Naive thymus-derived CD8-positive, alpha-beta T cell (primary cell): ENCODE results near the gene OR7A10. TPM values are rescaled to one million over a fixed set of nuclear protein-coding genes. Genes with fewer than 3 reads are reported as not detected.

Experiments used
- ATAC-seq, 2 donors: fragments of 150-1000 bp; cut with Tn5 transposase in 1 of 2; sonication (Bioruptor Pico), chemical (Tn5 transposase) in 1 of 2; 1 replicate in 1 of 2; 2 replicates in 1 of 2; pipeline ENCODE4 v1.10.0; 2021; ENCODE audit warnings: mild to moderate bottlenecking in 2 of 2, moderate library complexity in 2 of 2
- POLR2A ChIA-PET: fragments of 350-600 bp; sonication (Branson Sonifier 250); formaldehyde crosslinking; loops from one replicate; lab custom pipeline; 2021; ENCODE audit warnings: antibody characterized with exemption; lab: Charles Lee
- DNase-seq, 10 donors: peaks; one replicate each; pipeline versions ENCODE4 v3.0.0 to v3.0.0-alpha.2; 2020 to 2022
- H3K27ac Mint-ChIP-seq, 10 donors: one replicate each; pipeline ENCODE4 v1.8.0; 2020 to 2022; ENCODE audit warnings: mild to moderate bottlenecking in 10 of 10, mixed read lengths in 10 of 10, moderate library complexity in 4 of 10, inconsistent platforms in 1 of 10
- H3K27me3 Mint-ChIP-seq, 5 donors: one replicate each; pipeline ENCODE4 v1.8.0; 2021 to 2022; ENCODE audit warnings: mixed read lengths in 5 of 5
- H3K36me3 Mint-ChIP-seq, 3 donors: one replicate each; pipeline ENCODE4 v1.8.0; 2020 to 2022; ENCODE audit warnings: mixed read lengths in 3 of 3, mild to moderate bottlenecking in 2 of 3, inconsistent platforms in 1 of 3
- H3K4me1 Mint-ChIP-seq, 4 donors: one replicate each; pipeline ENCODE4 v1.8.0; 2021 to 2022; ENCODE audit warnings: mixed read lengths in 4 of 4
- H3K4me3 Mint-ChIP-seq, 10 donors: one replicate each; pipeline ENCODE4 v1.8.0; 2020 to 2022; ENCODE audit warnings: mild to moderate bottlenecking in 10 of 10, mixed read lengths in 10 of 10, moderate library complexity in 6 of 10, inconsistent platforms in 1 of 10
- H3K9me3 Mint-ChIP-seq, 9 donors: one replicate each; pipeline ENCODE4 v1.8.0; 2020 to 2022; ENCODE audit warnings: mixed read lengths in 9 of 9, mild to moderate bottlenecking in 3 of 9, inconsistent platforms in 1 of 9, moderate library complexity in 1 of 9
- polyA plus RNA-seq, 3 donors: library from polyadenylated mRNA; unstranded; fragments of 300-500 nt; fragmentation: Illumina TruSeq; gene quantifications; one replicate each; pipeline ENCODE4 v1.2.3, GENCODE V29; 2021
- total RNA-seq, 8 experiments: library from RNA in 2 of 8; stranded (reverse) in 2 of 8; gene quantifications; one replicate each; pipeline ENCODE4 v1.2.3 and lab custom pipeline; 2021 to 2026

The OR7A10 gene
- total RNA-seq: not detected
- not detected for polyA plus RNA-seq
- 0 reads per million in 6 experiments for total RNA-seq (lab: John Stamatoyannopoulos, UW)

- no peaks in the 10 kb centered on the region for H3K36me3 Mint-ChIP-seq
- no peak within 1 kb of the TSS for H3K4me3 Mint-ChIP-seq
- no peak for DNase-seq
- POLR2A ChIA-PET: interaction anchor here (0.7 kb wide), 1 partner anchor 75 kb away, joined by 3 read pairs; no protein-coding TSS in a partner anchor
- H3K27me3 Mint-ChIP-seq: peaks cover 30 to 57% (median 42%) of the 10 kb centered on the region in 5 donors
- H3K27ac Mint-ChIP-seq: no peak within 1 kb of the TSS
- ATAC-seq: no peak
- H3K9me3 Mint-ChIP-seq: peaks cover 0 to 2% (median 0%) of the 10 kb centered on the region in 9 donors
- peaks cover 0 to 4% (median 0%) of the 10 kb centered on the region in 4 donors for H3K4me1 Mint-ChIP-seq
Measured at GRCh38 chr19:14848822-14849221, at the start of gene OR7A10. Gene OR7A10, minus strand, starts transcription at chr19:14848922. Its CDS starts 7,045 bp downstream, at chr19:14841877.

- H3K4me1 Mint-ChIP-seq: peaks cover 2 to 13% (median 5%) of the 10 kb centered on the region in 4 donors
- H3K4me3 Mint-ChIP-seq: no peak overlapping the region
- H3K36me3 Mint-ChIP-seq: no peaks in the 10 kb centered on the region
- POLR2A ChIA-PET: no interaction called here
- no peak for ATAC-seq
- peaks cover 23 to 36% (median 31%) of the 10 kb centered on the region in 5 donors for H3K27me3 Mint-ChIP-seq
- no peak overlapping the region for H3K27ac Mint-ChIP-seq
- DNase-seq: no peak
- H3K9me3 Mint-ChIP-seq: no peaks in the 10 kb centered on the region
Measured at GRCh38 chr19:14890643-14891379, 42.1 kb upstream of the OR7A10 start.

GRCh38 chr19:14889994-14890642 is 41.4 kb upstream of the OR7A10 start:
- Mint-ChIP-seq H3K36me3 (no peaks in the 10 kb centered on the region), H3K4me3 (no peak overlapping the region), H3K4me1 (peaks cover 2 to 17% (median 5%) of the 10 kb centered on the region in 4 donors), H3K27me3 (peaks cover 23 to 40% (median 28%) of the 10 kb centered on the region in 5 donors), H3K9me3 (no peaks in the 10 kb centered on the region), H3K27ac (no peak overlapping the region)
- no peak for DNase-seq
- POLR2A ChIA-PET: no interaction called here
- no peak for ATAC-seq

- H3K4me3 Mint-ChIP-seq: no peak within 1 kb of the TSS
- H3K27me3 Mint-ChIP-seq: peaks cover 17 to 31% (median 21%) of the 10 kb centered on the region in 5 donors
- peaks cover 2 to 20% (median 5%) of the 10 kb centered on the region in 4 donors for H3K4me1 Mint-ChIP-seq
- ATAC-seq (no peak), DNase-seq (no peak)
- H3K27ac Mint-ChIP-seq: no peak within 1 kb of the TSS
- POLR2A ChIA-PET: no interaction called here
- no peaks in the 10 kb centered on the region for H3K36me3 Mint-ChIP-seq
- H3K9me3 Mint-ChIP-seq: no peaks in the 10 kb centered on the region
Measured at GRCh38 chr19:14886032-14886431, 37.3 kb upstream of the OR7A10 start, which contains the start of gene OR7A17. Gene OR7A17, minus strand, starts transcription at chr19:14886132. Its CDS starts 4,777 bp downstream, at chr19:14881355.

GRCh38 chr19:14871619-14872230 is 23.0 kb upstream of the OR7A10 start:
- Mint-ChIP-seq H3K27me3 (peaks cover 30 to 67% (median 39%) of the 10 kb centered on the region in 5 donors), H3K4me3 (no peak overlapping the region), H3K27ac (no peak overlapping the region), H3K4me1 (no peaks in the 10 kb centered on the region), H3K36me3 (no peaks in the 10 kb centered on the region), H3K9me3 (no peaks in the 10 kb centered on the region)
- POLR2A ChIA-PET: no interaction called here
- ATAC-seq: no peak
- DNase-seq: peak in 3 of 10 donors; percentile 1 to 5 (median 4)

GRCh38 chr19:14868497-14868896 is 19.8 kb upstream of the OR7A10 start:
- H3K4me1 Mint-ChIP-seq: no peaks in the 10 kb centered on the region
- no peak overlapping the region for H3K27ac Mint-ChIP-seq
- ATAC-seq (no peak), DNase-seq (no peak)
- H3K36me3 Mint-ChIP-seq: no peaks in the 10 kb centered on the region
- POLR2A ChIA-PET: no interaction called here
- H3K27me3 Mint-ChIP-seq: peaks cover 37 to 67% (median 43%) of the 10 kb centered on the region in 5 donors
- no peak overlapping the region for H3K4me3 Mint-ChIP-seq
- no peaks in the 10 kb centered on the region for H3K9me3 Mint-ChIP-seq

GRCh38 chr19:14843578-14843977 is 5.1 kb downstream of the OR7A10 start:
- H3K27ac Mint-ChIP-seq: no peak overlapping the region
- H3K36me3 Mint-ChIP-seq: no peaks in the 10 kb centered on the region
- POLR2A ChIA-PET: no interaction called here
- ATAC-seq (no peak), DNase-seq (no peak)
- peaks cover 0 to 4% (median 0%) of the 10 kb centered on the region in 4 donors for H3K4me1 Mint-ChIP-seq
- no peaks in the 10 kb centered on the region for H3K9me3 Mint-ChIP-seq
- no peak overlapping the region for H3K4me3 Mint-ChIP-seq
- peaks cover 22 to 58% (median 32%) of the 10 kb centered on the region in 5 donors for H3K27me3 Mint-ChIP-seq

GRCh38 chr19:14843169-14843568 is 5.6 kb downstream of the OR7A10 start:
- Mint-ChIP-seq H3K27ac (no peak overlapping the region), H3K36me3 (no peaks in the 10 kb centered on the region), H3K9me3 (no peaks in the 10 kb centered on the region), H3K4me1 (peaks cover 0 to 4% (median 0%) of the 10 kb centered on the region in 4 donors), H3K27me3 (peaks cover 22 to 54% (median 29%) of the 10 kb centered on the region in 5 donors), H3K4me3 (no peak overlapping the region)
- DNase-seq (no peak), ATAC-seq (no peak)
- POLR2A ChIA-PET: no interaction called here

GRCh38 chr19:14840206-14840605 is 8.5 kb downstream of the OR7A10 start:
- H3K36me3 Mint-ChIP-seq: no peaks in the 10 kb centered on the region
- H3K9me3 Mint-ChIP-seq: no peaks in the 10 kb centered on the region
- peaks cover 19 to 52% (median 24%) of the 10 kb centered on the region in 5 donors for H3K27me3 Mint-ChIP-seq
- H3K4me1 Mint-ChIP-seq: peaks cover 0 to 4% (median 0%) of the 10 kb centered on the region in 4 donors
- ATAC-seq: no peak
- no peak overlapping the region for H3K4me3 Mint-ChIP-seq
- no peak overlapping the region for H3K27ac Mint-ChIP-seq
- DNase-seq: no peak
- POLR2A ChIA-PET: no interaction called here

- POLR2A ChIA-PET: no interaction called here
- DNase-seq: no peak
- Mint-ChIP-seq H3K4me1 (no peaks in the 10 kb centered on the region), H3K9me3 (no peaks in the 10 kb centered on the region), H3K27ac (no peak overlapping the region), H3K27me3 (peaks cover 5 to 26% (median 13%) of the 10 kb centered on the region in 5 donors), H3K4me3 (no peak overlapping the region), H3K36me3 (no peaks in the 10 kb centered on the region)
- no peak for ATAC-seq
Measured at GRCh38 chr19:14837391-14837790, 11.3 kb downstream of the OR7A10 start.

GRCh38 chr19:14835011-14835410 is 13.7 kb downstream of the OR7A10 start, which contains the start of the genes OR7A5 and OR7C1:
Gene OR7A5, minus strand, starts transcription at chr19:14835185. Its CDS starts 6,944 bp downstream, at chr19:14828241.
Gene OR7C1, minus strand, starts transcription at chr19:14835185. Its CDS starts 35,049 bp downstream, at chr19:14800136.
- DNase-seq: no peak
- Mint-ChIP-seq H3K9me3 (no peaks in the 10 kb centered on the region), H3K27me3 (peaks cover 0 to 11% (median 6%) of the 10 kb centered on the region in 5 donors), H3K36me3 (no peaks in the 10 kb centered on the region), H3K27ac (peak within 1 kb of the TSS in 1 of 10 donors; percentile 31), H3K4me1 (no peaks in the 10 kb centered on the region), H3K4me3 (no peak within 1 kb of the TSS)
- POLR2A ChIA-PET: no interaction called here
- ATAC-seq: no peak

- Mint-ChIP-seq H3K27ac (no peak overlapping the region), H3K4me1 (no peaks in the 10 kb centered on the region), H3K27me3 (peaks cover 11 to 24% (median 20%) of the 10 kb centered on the region in 5 donors), H3K9me3 (peaks cover 0 to 6% (median 0%) of the 10 kb centered on the region in 9 donors), H3K4me3 (no peak overlapping the region), H3K36me3 (peaks cover 0 to 4% (median 0%) of the 10 kb centered on the region in 3 donors)
- ATAC-seq: no peak
- POLR2A ChIA-PET: no interaction called here
- DNase-seq: no peak
Measured at GRCh38 chr19:14830702-14831101, 18.0 kb downstream of the OR7A10 start.
